HG03469 (cell line): ENCODE data around the gene AFAP1.
"Not testable (repeated sequence)": the region's sequence is repeated elsewhere in the genome, so short reads cannot be mapped to it uniquely, and the experiment has no call there.

Experiments used
- ATAC-seq: cut with Tn5 transposase; IDR thresholded peaks from one replicate; pipeline ENCODE4 v1.9.1; 2021; ENCODE audit warnings: mild to moderate bottlenecking, moderate library complexity, moderate number of reproducible peaks; ENCODE audit not compliant: unreplicated experiment

Gene AFAP1

DNA sequence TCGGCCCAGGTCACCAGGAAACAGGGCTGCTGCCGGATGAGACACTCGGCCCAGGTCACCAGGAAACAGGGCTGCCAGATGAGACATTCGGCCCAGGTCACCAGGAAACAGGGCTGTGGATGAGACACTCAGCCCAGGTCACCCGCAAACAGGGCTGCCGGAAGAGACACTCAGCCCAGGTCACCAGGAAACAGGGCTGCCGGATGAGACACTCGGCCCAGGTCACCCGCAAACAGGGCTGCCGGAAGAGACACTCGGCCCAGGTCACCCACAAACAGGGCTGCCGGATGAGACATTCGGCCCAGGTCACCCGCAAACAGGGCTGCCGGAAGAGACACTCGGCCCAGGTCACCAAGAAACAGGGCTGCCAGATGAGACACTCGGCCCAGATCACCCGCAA lies 21.5 kb downstream of the AFAP1 start:
- not testable (repeated sequence) for ATAC-seq

DNA sequence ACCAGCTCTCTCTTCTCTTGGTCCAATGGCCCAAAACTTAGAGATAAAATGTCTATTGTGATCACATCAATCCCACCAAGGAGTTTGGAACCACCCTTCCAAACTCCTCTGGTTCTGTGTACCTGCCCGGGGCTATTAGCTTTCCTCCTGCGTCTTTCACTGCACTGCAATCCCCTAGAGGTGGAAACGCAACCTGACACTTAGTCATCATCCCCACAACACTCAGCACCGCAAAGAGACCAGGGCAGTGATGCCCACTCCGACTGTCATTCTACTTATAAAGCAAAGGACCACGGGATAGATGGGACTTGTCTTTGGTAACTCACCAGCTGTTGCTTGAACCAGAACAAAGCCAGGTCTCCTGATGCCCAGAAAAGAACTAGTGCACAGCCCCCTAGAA lies 22.0 kb downstream of the AFAP1 start:
- no peak for ATAC-seq

GRCh38 chr4:7915875-7916242 lies 23.8 kb downstream of the AFAP1 start:
- ATAC-seq, result no peak

DNA sequence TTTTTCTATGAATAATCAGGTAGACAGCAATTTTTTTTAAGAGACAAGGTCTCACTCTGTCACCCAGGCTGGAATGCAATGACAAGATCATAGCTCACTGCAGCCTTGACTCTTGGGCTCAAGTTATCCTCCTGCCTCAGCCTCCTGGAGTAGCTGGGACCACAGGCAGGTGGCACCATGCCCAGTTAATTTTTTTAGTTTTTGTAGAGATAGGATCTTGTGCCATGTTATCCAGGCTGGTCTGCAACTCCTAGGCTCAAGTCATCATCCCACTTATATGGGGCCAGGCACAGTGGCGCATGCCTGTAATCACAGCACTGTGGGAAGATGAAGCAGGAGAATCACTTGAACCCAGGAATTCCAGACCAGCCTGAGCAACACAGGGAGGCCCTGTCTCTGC lies 26.8 kb downstream of the AFAP1 start:
- no peak for ATAC-seq

- no peak for ATAC-seq
Observed at GRCh38 chr4:7910952-7911578, 28.6 kb downstream of the AFAP1 start.

DNA sequence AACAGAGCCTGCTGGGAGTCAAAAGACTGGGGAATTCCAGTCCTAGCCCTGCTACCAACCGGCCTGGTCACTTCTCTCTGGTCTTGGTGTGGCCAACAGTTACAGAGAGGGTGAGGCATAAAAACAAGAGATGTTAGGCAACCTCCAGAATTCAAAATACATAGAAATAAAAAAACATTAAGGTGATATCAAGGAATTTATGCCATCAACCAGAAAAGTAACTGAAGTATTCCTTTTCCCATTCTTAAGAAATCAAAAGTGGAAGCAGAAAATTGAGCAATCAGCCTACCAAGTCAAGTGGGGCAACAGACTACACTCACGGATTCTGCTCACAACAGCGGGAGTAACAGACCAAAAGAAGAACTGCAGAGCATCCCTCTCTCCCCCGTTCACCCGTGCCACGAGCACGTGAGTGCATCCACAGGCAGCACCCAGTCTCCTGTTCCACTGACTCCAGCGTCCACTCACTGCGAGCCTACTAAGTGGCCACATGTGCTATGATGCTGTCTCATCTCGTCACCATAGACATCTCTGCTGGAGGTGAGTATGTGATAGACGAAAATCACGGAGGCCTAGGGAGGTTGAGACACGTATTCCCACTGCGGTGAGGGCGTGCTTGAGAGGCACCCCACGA lies 29.3 kb downstream of the AFAP1 start:
- no peak for ATAC-seq

DNA sequence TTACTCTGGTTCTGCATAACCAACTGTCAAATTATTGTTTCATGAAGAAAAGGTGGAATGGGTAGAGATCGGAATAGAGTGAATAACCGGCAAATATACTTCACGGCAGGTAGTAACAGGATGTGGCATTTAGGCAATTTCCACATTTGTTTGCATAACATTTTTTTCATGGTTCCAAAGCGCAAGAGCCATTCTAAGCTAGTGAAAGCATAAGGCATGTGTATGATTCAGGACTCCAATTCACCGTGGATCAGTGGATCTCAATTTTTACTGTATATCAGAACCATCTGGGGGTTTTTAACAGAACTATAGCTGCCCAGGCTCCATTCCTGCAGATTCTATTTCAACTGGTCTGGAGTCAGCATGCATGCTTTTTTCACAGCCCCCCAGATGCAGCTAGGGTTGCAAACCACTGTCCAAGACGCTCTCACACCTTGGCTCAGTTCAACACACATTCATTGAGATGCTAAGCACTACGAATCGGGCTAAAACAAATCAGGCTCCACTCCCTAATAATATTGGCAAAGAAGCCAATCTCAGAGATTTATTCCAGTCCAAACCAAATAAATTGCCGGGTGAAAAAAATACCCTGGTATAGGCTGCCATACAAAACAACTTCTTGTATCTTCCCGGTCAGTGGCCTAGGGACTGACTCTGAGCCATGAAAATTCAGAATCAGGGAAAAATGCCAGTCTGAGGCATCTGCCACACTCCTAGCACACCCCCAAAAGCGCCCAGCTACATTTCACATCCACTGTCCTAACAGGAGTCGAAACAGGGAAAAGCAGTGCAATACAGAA lies 30.0 kb downstream of the AFAP1 start:
- no peak for ATAC-seq

DNA sequence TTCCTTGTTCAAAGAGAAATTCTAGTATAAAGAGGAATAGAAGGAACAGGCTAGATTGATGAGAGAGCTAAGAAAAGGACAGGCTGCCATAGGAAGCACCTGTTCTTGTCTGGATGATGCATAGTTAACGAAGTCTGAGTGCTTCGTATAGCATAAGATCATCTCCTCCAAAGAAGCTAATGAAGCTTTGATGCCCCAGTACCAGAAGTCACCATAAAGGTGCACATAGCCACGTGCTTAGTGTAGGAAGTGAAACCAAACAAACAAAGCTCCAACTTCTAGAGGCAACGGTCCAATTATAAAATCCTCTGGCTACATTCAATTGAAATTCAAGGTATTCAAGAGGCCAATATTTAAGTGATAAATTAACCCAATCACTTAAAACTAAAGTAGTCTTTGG lies 31.0 kb downstream of the AFAP1 start:
- no peak for ATAC-seq

DNA sequence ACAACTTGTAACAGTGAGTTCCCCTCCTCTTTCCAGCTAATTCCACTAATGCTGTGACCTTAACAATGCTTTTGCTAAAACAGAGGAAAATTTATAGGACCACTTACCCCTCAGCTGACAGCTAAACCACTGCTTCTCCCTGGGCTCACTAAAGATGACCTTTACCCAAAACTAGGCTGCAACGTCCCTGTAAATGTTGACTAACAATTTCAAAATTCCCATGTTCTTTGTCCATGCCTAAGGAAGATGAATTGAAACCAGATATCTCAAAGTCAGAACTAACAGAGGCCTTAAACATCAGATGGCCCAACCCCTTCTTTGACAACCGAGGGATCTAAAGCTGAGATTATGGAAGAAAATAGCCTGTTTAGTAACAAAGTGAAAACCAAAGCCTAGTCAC lies 32.5 kb downstream of the AFAP1 start:
- ATAC-seq, result no peak

DNA sequence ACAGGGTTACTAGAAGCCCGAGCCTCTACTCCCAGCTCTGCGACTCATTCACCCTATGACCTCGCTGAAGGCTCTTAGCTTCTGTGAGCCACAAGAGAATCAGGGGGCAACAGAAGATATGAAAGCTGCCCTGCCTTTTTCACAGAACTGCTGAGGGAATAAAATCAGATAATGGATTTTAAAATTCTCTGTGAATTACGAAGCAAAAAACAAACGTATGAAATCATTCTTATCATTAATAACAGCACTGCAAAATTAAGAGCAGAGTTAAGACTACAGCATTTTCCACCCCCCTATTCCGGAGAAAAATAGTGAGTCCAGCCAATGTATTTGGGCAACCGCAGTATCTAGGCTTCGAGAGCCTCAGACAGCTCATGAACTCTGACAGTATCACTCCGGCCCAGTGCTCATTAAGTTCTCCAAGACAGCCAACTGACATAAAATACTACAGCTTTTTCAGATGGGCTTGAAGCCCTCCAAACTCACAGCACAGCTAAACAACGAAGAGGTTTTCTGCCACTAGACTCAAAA lies 33.4 kb downstream of the AFAP1 start:
- ATAC-seq, result no peak

- ATAC-seq, result no peak
Observed at GRCh38 chr4:7904952-7905915, 34.4 kb downstream of the AFAP1 start.

GRCh38 chr4:7903791-7904516 lies 35.7 kb downstream of the AFAP1 start:
- no peak for ATAC-seq

GRCh38 chr4:7902826-7903225 lies 36.8 kb downstream of the AFAP1 start:
- ATAC-seq, result no peak

- no peak for ATAC-seq
Observed at GRCh38 chr4:7902101-7902553, 37.5 kb downstream of the AFAP1 start.

DNA sequence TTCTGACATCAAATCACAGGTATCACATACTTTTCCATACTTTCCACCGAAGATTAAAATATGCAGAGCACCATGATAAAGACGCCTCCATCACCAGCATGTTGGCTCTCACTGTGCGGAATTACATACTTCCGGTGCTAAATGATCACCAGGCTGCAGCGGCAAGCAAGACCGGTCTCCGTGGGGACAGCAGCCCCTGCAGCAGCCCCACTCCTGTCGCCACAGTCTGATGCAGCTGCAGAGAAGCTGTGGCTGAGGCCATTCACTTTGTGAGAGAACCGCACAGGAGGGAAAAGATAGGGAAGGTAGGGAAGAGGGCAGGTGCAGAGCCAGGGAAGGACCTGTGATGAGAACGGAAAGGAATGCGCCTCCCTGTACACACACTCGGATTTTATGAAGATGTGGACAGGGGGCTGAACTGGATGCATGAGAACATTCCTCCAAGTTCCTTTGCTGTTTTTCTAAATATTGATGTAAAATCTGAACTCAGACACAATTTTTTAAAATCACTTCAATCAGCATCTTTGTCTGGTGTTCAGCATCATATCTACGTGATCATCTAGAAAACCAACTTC lies 38.3 kb downstream of the AFAP1 start:
- no peak for ATAC-seq

GRCh38 chr4:7900334-7900909 lies 39.2 kb downstream of the AFAP1 start:
- ATAC-seq, result no peak

- no peak for ATAC-seq
Observed at GRCh38 chr4:7899184-7899869, 40.3 kb downstream of the AFAP1 start.

DNA sequence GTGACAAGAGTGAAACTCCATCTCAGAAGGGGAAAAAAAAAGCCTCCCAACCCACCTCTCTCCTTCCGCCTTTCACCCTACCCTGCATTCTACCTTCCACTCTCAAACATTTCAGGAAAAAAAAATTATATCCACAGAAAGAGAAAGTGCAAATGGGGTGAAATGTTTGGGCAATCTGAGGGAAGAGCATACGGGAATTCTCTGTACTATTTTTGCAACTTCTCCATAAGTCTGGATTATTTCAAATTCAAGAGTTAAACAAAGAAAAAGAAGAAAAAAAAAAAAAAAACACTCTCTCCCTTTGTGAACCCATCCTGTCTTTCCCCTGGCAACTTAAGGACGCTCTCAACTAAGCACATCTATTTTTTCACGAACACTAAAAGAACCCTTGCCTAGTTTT lies 41.3 kb downstream of the AFAP1 start:
- no peak for ATAC-seq

GRCh38 chr4:7897811-7898210 lies 41.9 kb downstream of the AFAP1 start:
- no peak for ATAC-seq
